SHP77 treated with DMSO at 0.1 percent for 48 hours (cell line): Measurements from ENCODE around the gene KCTD10.

Experiments
- DNase-seq: peaks from one replicate; lab custom pipeline; 2025; lab: John Stamatoyannopoulos, UW

KCTD10 gene, protein sequence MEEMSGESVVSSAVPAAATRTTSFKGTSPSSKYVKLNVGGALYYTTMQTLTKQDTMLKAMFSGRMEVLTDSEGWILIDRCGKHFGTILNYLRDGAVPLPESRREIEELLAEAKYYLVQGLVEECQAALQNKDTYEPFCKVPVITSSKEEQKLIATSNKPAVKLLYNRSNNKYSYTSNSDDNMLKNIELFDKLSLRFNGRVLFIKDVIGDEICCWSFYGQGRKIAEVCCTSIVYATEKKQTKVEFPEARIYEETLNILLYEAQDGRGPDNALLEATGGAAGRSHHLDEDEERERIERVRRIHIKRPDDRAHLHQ

DNA sequence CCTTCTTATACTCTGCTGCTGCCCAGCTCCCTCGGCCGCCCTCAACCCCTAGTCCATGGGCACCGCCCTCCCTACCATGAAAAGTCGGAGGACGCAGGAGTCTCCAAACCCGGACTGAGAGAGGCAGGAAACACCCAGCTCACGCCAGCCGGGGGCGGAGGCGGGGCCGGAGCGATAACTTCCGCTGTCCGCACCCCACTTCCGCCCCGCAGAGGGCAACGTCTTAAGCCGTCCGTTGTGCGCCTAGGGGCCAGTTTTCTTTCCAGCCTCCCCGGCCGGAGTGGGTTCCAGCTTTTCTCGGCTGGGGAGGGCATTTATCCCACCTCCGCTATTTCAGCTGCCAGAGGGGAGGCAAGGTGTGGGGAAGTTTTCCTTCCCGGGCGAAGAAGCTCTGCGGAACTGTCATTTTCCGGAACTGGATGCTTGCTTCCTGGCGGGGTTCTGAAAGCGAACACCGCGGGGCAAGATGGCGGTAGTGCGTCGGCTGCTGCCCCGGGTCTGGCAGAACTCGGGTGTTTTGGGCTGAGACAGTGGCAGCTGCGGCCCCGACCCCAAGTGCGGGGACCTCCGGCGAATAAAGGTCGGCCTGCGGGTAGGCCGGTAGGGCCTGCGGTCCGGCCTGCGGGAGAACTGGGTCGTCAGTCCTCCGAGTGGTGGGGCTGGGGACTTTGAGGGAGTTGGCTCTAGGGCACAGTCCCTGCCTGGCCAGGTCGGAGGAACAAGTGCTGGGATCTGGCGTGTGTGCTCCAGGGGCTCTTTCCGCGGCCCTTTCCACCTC lies at the start of gene KCTD10, which contains the start of gene UBE3B:
KCTD10 (minus strand) TSS at position 116 of the 778 bp plus-strand sequence; CDS start at position 78, 38 bp downstream.
UBE3B (plus strand) TSS at position 450 of the 778 bp plus-strand sequence. CDS start 5,918 bp downstream, outside the sequence.
- DNase-seq: peak; percentile 36

DNA sequence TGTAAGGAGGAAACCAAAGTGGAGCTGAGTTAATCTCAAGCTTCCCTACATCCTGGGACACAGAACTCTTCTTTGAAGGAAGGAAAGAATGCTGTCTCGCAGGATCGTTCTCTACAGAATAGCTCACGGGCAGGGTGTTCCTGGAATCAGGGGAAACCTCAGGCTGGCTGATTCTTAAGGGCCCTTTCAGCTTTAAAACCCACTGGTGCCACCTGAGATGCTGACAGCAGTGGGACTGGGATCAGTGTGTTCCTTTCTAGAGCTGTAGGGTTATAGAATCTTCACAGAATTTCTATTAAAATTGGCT lies 48.1 kb upstream of the KCTD10 start:
- DNase-seq: no peak

DNA sequence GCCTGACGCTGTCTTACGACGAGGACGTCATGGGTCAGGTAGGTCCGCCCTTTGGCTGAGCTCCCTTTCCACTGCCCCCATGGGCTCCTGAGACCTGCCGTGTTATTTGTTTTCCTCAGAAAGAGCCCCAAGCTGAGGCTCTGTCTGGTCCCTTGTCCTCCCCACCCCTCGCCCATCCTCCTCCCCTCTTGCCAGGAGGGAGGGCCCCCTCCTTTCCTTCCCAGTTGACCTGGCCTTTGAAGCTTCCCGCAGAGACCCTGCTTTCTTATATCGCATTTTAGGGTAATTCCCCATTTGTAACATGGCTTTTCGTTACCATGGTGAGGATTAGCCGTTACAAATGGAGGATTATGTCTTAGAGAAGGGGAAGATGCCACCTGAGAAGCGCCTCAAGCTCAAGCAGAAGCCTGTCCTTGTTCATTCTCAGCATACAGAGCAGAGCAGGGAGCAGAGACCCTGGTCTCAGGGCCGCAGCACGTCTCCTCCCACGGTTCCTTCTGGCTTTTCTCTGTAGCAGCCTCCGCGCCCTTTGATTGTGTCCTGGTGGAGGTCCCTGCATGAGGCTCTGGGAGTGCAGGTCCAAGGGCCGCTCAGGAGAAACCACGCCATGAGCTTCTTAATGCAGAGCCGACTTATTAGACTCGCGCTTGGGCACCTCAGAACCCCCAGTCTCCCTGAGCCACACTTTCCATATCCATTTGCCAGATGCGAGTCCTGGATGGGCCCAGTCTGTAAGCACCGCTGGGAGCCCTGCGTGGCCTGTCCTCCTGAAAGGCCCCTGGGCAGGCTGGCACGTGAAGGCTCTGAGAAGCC lies 47.6 kb upstream of the KCTD10 start:
- DNase-seq: no peak

DNA sequence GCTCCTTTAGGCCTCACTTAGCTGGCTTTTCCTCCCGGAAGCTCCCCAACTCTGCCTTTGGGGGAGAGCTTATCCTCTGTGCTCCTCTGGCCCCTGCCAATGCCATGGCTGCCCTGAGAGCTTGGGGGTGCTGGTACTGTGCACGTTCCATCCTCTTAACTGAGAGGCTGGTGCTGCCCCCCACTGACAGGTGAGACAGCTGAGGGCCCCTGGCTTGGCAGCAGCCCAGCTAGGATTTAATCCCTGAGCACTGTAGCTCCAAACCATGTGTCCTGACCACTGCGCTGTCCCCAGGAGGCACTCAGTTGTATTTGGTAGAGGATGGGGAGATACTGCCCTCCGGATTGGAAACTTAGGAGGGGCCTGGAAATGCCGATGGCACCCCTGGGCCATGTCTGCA lies 46.4 kb upstream of the KCTD10 start:
- DNase-seq: no peak

DNA sequence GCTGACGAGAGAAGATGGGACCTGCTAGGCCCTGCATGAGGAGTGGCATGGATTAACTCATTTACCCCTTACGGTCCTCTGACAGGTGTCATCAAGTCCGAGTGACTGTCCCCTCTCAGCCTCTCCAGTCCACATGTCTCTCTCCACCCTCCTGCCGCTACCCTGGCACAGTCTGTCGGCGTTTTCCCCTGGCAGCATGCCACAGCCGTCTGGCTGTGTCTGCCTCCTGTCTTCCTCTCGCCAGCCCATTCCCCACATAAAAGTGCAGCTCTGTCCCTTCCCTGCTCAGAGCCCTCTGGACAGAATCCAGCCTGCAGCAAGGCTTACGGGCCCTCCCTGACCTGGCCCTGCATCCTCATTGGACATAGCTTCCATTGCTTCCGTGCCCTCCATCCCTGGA lies 46.0 kb upstream of the KCTD10 start:
- DNase-seq: peak; percentile 53

DNA sequence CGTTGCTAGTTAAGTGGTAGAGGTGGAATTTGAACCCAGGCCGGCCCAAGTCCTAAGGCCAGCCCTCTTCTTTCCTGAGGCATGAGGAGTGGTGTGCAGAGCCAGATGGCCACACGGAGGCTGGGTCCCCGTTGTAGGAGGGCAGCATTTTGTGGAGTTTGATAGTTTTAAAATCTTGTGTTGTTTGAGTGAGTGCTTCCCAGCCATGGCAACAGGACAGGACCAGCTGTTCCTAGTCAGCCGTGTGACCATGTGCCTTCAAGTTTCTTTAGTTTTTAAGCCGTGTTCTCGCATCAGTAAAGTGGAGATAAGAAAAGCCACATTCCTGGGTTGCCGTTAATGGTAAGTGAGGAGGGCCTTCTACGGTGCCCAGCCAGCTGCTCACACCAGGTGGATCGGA lies 44.7 kb upstream of the KCTD10 start:
- no peak for DNase-seq

DNA sequence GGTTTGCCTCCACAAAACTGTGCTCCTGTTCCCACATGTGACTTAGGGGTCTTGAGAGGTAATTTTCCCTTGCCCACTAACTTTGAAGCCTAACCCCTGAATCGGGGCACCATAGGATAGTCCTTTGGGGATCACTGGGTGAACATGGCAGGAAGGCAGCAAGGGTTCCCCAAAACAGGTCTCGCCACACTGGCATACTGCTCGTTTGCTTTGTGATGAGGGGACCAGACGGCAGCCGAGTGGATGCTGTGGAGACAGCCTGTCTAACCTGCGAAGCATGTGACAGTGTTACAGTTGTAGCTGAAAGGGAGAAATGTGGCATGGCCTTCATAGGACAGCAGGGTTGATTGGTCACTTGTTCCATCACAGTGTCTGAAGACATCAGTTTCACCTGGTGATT lies 42.7 kb upstream of the KCTD10 start:
- no peak for DNase-seq

DNA sequence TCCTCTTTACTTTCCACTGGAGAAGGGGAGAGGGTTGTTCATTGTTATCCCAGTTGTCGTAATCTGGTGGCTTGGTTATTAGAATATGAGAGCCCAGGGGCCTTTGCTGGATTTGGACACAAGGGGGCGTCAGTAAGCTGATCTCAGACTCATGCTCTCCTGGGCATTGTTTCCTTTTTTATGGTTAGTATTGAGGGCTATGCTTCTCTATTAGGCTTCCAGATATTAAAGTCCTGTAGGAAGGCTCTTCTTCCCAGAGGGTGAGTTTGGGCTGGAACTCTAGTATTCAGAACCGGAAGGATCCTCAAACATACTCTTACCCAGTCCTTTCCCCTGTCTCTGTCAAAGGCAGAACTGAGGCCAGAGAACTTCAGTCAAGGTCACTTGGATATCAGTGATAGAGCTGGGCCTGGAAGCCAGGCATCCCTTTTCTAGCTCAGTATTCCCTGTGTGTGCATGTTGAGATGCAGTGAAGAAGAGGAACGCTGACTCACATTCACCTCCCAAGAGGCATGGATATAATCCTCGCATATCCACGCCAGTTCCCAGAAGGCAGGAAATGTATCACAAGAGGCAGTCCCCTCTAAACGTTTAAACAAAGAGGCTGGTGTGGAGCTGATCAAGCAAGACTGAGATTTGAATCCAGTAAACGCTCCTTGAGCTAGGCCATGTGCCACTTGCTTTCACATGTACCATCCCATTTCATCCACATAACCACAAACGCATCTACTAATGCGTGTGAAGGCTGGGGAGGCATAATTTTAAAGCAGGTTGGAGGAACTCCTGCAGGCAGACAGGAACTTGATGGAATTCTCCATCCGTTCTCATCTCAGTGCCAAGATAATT lies 41.9 kb upstream of the KCTD10 start:
- DNase-seq: peak; percentile 41

DNA sequence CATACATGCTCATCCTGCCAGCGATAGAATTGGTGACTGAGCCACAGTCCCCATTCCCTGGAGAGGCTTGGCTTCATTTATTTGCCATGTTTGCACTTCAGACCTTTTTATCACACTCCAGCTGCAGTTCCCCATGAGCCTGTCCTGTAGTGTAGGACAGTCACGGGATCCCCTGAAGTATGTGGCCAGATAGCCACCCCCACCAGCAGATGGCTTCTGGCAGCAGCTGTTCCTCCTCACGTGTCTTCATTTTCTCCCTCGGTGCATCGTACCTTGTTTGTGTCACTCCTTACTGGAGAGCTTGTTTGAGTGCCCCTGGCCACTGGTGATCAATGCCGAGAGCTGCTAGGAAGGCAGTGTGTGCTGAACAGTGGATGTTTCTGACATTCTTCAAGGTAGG lies 40.5 kb upstream of the KCTD10 start:
- DNase-seq: peak; percentile 89

DNA sequence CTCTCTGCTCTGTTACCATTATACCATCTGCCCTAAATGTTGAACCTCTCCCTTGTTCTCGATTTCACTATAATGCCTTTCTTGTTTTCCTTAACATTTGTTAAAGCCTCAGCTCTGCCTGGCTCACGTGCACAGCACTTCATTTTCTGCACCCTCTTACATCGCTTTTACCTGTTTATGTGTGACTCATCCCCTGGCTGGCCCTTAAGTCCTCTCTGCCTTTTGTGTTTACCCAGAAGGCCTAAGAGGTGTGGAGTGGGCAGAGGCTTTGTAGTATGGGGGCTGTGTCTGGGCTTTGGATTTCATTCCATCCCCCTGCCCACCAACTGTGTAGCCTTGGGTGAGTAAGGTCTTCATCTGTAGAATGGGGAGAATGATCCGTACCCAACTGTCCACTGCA lies 36.9 kb upstream of the KCTD10 start:
- DNase-seq: no peak

DNA sequence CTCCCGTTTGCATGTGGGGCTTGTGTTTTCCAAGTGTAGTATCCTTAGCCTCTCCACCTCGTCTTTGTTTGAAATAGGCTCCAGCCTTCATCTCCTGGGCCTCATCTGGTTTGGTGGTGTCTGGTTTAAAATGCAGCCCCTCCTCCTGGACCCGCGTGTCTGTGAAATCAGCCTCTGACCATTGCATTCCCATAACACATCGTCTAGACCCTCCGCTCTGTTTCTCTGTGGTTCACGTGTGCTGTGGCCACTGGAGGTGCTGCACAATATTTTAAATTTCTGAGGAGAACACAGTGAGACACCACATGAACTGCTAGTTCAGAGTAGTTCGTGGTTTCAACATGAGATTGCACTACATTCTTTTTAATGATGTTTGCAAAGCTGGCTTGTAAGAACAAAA lies 36.0 kb upstream of the KCTD10 start:
- no peak for DNase-seq

DNA sequence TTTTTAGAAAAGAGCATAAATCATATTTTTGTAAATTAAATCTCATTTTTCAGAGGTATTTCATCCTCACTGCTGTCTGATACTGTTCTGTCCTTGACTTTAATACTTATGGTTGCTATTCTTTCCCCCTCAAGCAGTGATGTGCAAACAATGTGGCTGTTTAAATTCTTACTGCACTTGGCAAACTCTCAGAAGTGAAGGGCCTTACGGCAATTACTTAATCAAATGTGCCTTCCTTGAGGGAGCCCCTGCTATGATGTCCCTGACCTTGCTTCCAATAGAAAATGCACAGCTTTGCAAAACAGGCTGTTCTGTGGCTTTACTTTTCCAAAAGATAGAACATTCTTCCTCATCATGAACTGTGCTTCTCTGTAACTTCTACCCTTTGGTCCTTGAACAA lies 35.5 kb upstream of the KCTD10 start:
- no peak for DNase-seq

DNA sequence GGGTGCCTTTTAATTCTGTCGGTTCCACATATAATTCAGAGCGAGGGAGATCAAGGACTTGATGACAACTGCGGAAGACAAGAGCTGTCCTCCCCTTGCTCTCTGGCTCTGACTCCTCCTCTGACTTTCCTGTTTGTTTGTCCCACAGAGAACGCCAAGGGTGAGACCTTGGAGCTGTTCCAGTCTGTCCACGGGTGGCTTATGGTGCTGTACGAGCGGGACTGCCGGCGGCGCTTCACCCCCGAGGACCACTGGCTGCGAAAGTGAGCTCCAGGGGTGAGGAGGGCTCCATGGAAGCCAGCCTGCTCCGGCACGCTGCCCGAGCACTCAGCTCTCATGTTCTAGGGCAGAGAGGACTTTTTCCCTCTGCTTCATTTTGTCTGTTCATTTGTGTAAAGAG lies 33.1 kb upstream of the KCTD10 start:
- DNase-seq: no peak

DNA sequence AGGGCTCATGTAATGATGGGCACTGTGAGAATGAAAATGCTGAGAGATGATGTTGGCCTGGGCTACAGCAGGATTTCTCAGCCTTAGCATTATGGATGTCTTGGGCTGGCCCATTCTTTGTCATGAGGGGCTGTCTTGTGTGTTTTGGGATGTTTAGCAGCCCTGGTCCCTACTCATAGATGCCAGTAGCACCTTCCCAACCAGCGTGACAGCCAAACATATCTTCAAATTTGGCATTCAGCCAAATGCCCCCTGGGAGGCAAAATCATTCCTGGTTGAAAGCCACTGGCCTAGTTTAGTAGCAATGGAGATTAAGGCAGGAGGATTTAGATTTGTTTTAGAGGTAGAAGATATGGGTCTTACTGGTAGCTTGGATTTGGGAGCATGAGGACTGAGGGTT lies 27.0 kb upstream of the KCTD10 start:
- no peak for DNase-seq

DNA sequence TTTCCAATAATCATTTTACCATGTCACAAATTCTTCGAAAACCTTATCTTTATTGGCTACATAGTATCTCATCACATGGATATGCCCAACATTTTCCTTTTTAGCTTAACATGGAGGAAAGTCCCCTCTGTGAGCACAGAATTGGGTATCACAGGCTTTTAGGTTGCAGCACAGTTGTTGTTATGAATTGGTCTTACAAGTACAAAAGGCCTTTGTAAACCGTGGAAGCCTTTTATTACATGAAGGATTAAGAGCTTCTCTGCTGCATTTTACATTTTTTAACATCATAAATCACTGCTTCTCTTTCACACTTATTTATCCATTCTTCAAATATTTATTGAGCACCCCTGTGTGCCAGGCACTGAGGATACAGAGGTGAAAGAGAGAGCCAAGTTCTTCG lies 26.5 kb upstream of the KCTD10 start:
- no peak for DNase-seq

DNA sequence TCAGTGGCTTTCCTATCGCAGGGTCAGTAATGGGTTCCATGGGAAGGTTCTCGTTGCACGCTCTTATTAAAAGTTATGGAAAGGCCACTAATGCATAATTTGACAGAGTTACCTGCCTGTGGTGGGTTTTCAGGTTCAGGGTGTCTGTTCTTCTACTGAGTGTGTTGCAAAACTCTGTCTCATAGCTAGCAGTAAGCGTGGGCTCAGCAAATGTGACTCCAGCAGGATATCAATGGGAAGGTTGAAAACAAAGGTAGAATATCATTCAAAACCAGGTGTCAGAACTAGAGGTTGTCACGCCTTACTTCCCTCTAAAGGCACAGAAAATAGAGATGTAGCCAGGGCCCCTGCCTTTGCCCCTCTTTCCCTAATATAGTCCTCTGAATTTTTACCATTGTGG lies 25.2 kb upstream of the KCTD10 start:
- DNase-seq: no peak

DNA sequence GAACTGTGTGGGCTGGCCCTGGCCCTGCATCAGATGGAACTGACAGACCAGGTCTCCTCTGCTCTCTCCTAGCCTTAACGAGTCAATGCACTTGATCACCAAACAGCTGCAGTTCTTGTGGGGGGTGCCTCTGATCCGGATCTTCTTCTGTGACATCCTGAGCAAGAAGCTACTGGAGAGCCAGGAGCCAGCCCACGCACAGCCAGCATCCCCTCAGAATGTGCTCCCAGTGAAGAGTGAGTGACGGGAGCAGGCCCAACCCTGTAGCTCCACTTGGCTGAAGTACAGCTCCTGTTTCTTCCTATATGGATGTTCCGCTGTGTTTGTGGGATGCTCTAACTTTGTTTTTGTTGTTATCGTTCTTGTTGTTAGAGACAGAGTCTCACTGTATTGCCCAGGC lies 24.2 kb upstream of the KCTD10 start:
- no peak for DNase-seq

DNA sequence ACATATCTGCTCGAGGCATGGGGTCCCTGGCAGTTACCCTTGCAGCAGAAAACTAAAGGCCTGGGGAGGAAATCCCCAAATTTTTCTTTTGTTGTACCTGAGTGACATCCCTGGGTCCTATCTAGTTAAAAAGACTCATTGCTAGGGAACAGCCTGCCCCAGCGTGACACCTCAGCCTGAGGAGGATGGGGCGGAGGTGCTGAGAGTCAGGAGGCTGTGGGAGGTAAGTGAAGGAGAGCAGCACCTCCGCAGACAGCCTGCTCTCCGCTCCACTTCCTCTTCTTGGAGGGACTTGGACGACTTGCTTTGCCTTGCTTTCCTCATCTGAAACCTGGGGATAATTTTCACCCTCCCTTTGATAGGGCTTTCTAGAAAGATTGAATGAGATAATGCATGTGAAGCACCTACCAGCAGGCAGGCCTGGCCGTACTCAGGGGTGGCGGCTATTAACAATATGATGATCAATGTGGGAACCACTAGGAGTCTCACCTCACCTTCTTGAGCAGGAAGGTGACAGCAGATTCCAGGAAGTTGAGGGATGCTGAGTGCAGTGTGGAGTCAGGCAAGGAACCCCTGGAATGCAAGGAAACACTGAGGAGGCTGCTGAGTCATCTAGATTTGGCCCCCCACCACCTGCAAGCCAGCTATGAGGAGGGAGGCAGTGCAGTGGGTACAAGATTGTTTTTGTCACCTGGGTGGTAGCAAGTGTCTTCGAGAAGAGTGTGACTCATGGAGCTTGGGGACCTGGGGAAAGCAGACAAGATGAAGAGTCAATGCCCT lies 23.5 kb upstream of the KCTD10 start:
- DNase-seq: no peak

DNA sequence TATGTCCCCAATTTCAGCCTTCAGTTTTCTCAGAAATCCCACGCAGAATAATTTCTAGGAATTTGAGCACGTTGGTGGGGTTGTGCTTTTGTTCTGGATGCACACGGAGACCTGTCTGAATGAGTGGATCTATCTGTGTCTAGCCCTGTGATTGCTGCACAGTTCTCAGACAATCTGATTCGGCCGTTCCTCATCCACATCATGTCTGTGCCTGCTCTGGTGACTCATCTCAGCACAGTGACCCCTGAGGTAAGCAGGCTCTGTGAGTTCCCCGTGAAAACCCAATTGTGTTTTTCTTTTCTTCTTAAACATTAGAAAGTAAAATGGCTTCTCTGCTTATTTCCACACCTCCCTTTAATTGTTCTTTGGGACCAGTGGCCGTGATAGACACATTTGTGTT lies 20.6 kb upstream of the KCTD10 start:
- no peak for DNase-seq

DNA sequence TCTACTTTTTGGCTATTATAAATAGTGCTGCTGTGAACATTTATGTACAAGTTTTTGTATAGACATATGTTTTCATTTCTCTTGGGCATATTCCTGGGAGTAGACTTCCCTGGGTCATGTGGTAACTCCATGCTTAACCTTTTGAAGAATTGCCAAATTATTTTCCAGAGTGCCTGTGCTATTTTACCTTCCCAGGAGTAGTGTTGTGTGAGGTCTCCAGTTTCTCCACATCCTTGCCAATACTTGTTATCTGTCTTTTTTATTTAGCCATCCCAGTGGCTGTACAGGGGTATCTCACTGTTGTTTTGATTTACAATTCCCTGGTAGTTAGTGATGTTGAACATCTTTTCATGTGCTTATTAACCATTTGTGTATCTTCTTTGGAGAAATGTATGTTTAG lies 19.2 kb upstream of the KCTD10 start:
- DNase-seq: no peak

DNA sequence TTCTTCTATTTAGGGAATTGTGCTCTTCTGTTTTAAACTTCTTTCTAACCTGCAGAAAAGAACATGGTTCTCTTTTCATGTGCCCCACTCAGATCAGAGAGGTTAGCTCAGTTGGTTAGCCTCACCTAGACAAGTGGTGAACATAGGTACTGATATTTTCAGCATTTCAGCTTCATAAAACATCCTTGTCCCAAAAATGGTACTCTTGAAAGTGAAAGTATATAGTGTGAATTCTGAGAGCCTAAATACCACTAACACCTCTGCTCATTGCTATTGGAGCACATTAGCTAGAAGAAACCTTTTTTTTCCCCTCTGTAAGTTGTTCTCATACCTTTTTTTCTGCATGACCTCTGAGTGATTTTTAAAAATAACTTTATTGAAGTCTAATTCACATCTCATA lies 17.9 kb upstream of the KCTD10 start:
- DNase-seq: no peak
